ENCODE results near the gene CCNQ. TPM values are rescaled to one million over a fixed set of nuclear protein-coding genes. Genes with fewer than 3 reads are reported as not detected.

Gene CCNQ
- total RNA-seq, 1 experiment from 2014 or later: 33.9 TPM

- DNase-seq: no peak
- intact Hi-C loops (cut with micrococcal nuclease; ENCODE audit: unreplicated experiment): no loop called here
- Histone ChIP-seq H3F3A (ENCODE audit: insufficient read depth, low read depth) (no peaks in the 10 kb centered on the region), H3K4me2 (no peak overlapping the region), H3K27me3 (ENCODE audit: insufficient read depth, low read depth) (peaks cover 47% of the 10 kb centered on the region), H3K27ac (no peak overlapping the region), H3K4me3 (no peak overlapping the region), H4K20me1 (ENCODE audit: insufficient read depth) (no peaks in the 10 kb centered on the region), H3K79me2 (ENCODE audit: low read depth) (no peaks in the 10 kb centered on the region), H3K36me3 (ENCODE audit: low read depth) (no peaks in the 10 kb centered on the region), H2AFZ (no peak overlapping the region), H3K9me2 (ENCODE audit: insufficient read depth) (no peaks in the 10 kb centered on the region), H3K9me3 (ENCODE audit: insufficient read depth, low read depth) (no peaks in the 10 kb centered on the region), H3K4me1 (replicated peaks; ENCODE audit: insufficient read depth) (no peaks in the 10 kb centered on the region)
- no peak for TF ChIP-seq CTCF (conservative IDR thresholded peaks at IDR 0.05)
- no peak for TF ChIP-seq EZH2 (IDR thresholded peaks at IDR 0.05; ENCODE audit: low read depth)
- ChIA-PET POLR2A (ENCODE audit: unreplicated experiment) (no interaction called here), CTCF (no interaction called here)
- no TSS peak for BruUV-seq (replicated peaks)
Measured at GRCh38 chrX:153638041-153638371, 39.1 kb upstream of the CCNQ start.

GRCh38 chrX:153637121-153638040, 38.4 kb upstream of the CCNQ start:
- Histone ChIP-seq H3K4me3 (no peak overlapping the region), H3K27me3 (ENCODE audit: insufficient read depth, low read depth) (peaks cover 53% of the 10 kb centered on the region), H3K79me2 (ENCODE audit: low read depth) (no peaks in the 10 kb centered on the region), H3K36me3 (ENCODE audit: low read depth) (no peaks in the 10 kb centered on the region), H3F3A (ENCODE audit: insufficient read depth, low read depth) (no peaks in the 10 kb centered on the region), H3K9me2 (ENCODE audit: insufficient read depth) (no peaks in the 10 kb centered on the region), H3K9me3 (ENCODE audit: insufficient read depth, low read depth) (no peaks in the 10 kb centered on the region), H3K27ac (no peak overlapping the region), H3K4me2 (no peak overlapping the region), H3K4me1 (replicated peaks; ENCODE audit: insufficient read depth) (no peaks in the 10 kb centered on the region), H4K20me1 (ENCODE audit: insufficient read depth) (no peaks in the 10 kb centered on the region), H2AFZ (no peak overlapping the region)
- no peak for DNase-seq
- TF ChIP-seq CTCF (conservative IDR thresholded peaks at IDR 0.05): no peak
- no peak for TF ChIP-seq EZH2 (IDR thresholded peaks at IDR 0.05; ENCODE audit: low read depth)
- ChIA-PET POLR2A (ENCODE audit: unreplicated experiment) (no interaction called here), CTCF (interaction anchor here (0.7 kb wide), 1 partner anchor 16 kb away, joined by 5 read pairs; no protein-coding TSS in a partner anchor)
- no TSS peak for BruUV-seq (replicated peaks)
- intact Hi-C loops (cut with micrococcal nuclease; ENCODE audit: unreplicated experiment): no loop called here

- no peak overlapping the region for H2AFZ ChIP-seq
- H4K20me1 ChIP-seq (ENCODE audit: insufficient read depth): no peaks in the 10 kb centered on the region
- H3K4me1 ChIP-seq (replicated peaks; ENCODE audit: insufficient read depth): no peaks in the 10 kb centered on the region
- H3K9me3 ChIP-seq (ENCODE audit: insufficient read depth, low read depth): no peaks in the 10 kb centered on the region
- ChIA-PET POLR2A (ENCODE audit: unreplicated experiment) (no interaction called here), CTCF (interaction anchor here (0.7 kb wide), 1 partner anchor 17 kb away, joined by 5 read pairs; no protein-coding TSS in a partner anchor)
- no peaks in the 10 kb centered on the region for H3K79me2 ChIP-seq (ENCODE audit: low read depth)
- no peak for DNase-seq
- H3K27me3 ChIP-seq (ENCODE audit: insufficient read depth, low read depth): peaks cover 59% of the 10 kb centered on the region
- TF ChIP-seq CTCF (conservative IDR thresholded peaks at IDR 0.05) (no peak), EZH2 (IDR thresholded peaks at IDR 0.05; ENCODE audit: low read depth) (no peak)
- no peaks in the 10 kb centered on the region for H3K36me3 ChIP-seq (ENCODE audit: low read depth)
- BruUV-seq (replicated peaks): no TSS peak
- H3K27ac ChIP-seq: no peak overlapping the region
- intact Hi-C loops (cut with micrococcal nuclease; ENCODE audit: unreplicated experiment): no loop called here
- no peaks in the 10 kb centered on the region for H3F3A ChIP-seq (ENCODE audit: insufficient read depth, low read depth)
- no peak overlapping the region for H3K4me2 ChIP-seq
- H3K4me3 ChIP-seq: no peak overlapping the region
- no peaks in the 10 kb centered on the region for H3K9me2 ChIP-seq (ENCODE audit: insufficient read depth)
Measured at GRCh38 chrX:153636716-153637115, 37.8 kb upstream of the CCNQ start.
